K562 (cell line): ENCODE data around the gene TMEM38B. TPM values are rescaled to one million over a fixed set of nuclear protein-coding genes. Genes with fewer than 3 reads are reported as not detected.

Experiments
- ATF3 ChIP-seq, 2 experiments: fragments of 450-650 bp in 1 of 2; sonication (generic) in 1 of 2; formaldehyde crosslinking in 1 of 2; IDR thresholded peaks in 1 of 2; conservative IDR thresholded peaks in 1 of 2; 2 replicates each; pipeline versions ENCODE4 v1.6.1 to v1.8.1; 2016 to 2023; ENCODE audit warnings: mild to moderate bottlenecking in 2 of 2, moderate library complexity in 2 of 2, inconsistent platforms in 1 of 2, missing genetic modification reagents in 1 of 2
- E2F8 ChIP-seq: fragments of 450-650 bp; IDR thresholded peaks from 2 replicates; pipeline ENCODE4 v1.7.1; 2018; ENCODE audit warnings: mild to moderate bottlenecking, low read depth; ENCODE audit not compliant: partially characterized antibody
- EHMT2 ChIP-seq: fragments of 450-650 bp; IDR thresholded peaks from 2 replicates; pipeline ENCODE4 v1.6.1; 2018; ENCODE audit warnings: antibody characterized with exemption
- GTF2F1 ChIP-seq: IDR thresholded peaks from 2 replicates; pipeline ENCODE4 v1.6.1; 2011; ENCODE audit warnings: low read depth, low read length, improper control_type of control experiment
- JUN ChIP-seq, 2 experiments: sonication (generic) in 1 of 2; formaldehyde crosslinking in 1 of 2; IDR thresholded peaks; 2 replicates each; pipeline versions ENCODE4 v1.6.1 to v1.8.0; 2012 to 2022; ENCODE audit warnings: borderline replicate concordance in 2 of 2, mild to moderate bottlenecking in 2 of 2, improper control_type of control experiment in 1 of 2, low read depth in 1 of 2, low read length in 1 of 2, missing genetic modification reagents in 1 of 2
- KDM1A ChIP-seq, 2 experiments: fragments of 450-650 bp; IDR thresholded peaks; 2 replicates each; pipeline ENCODE4 v1.6.1; 2016; ENCODE audit warnings: mild to moderate bottlenecking in 2 of 2
- KLF13 ChIP-seq: fragments of 450-650 bp; IDR thresholded peaks from 2 replicates; pipeline ENCODE4 v1.6.1; 2016; ENCODE audit warnings: missing genetic modification characterization, low read depth, mild to moderate bottlenecking, missing compliant biosample characterization, moderate library complexity, borderline replicate concordance
- MNT ChIP-seq, 2 experiments: fragments of 450-650 bp; conservative IDR thresholded peaks; 2 replicates each; pipeline ENCODE4 v1.6.1; 2017; ENCODE audit warnings: mild to moderate bottlenecking in 2 of 2, moderate library complexity in 2 of 2
- NBN ChIP-seq: fragments of 450-650 bp; IDR thresholded peaks from 2 replicates; pipeline ENCODE4 v1.6.1; 2016; ENCODE audit warnings: low read depth, mild to moderate bottlenecking
- RAD21 ChIP-seq, 2 experiments: fragments of 250-450 bp in 1 of 2; fragments of 450-650 bp in 1 of 2; sonication (Bioruptor Pico) in 1 of 2; formaldehyde crosslinking in 1 of 2; IDR thresholded peaks in 1 of 2; conservative IDR thresholded peaks in 1 of 2; 2 replicates each; pipeline versions ENCODE4 v1.4.0 to v1.8.0; 2020 to 2022; ENCODE audit warnings: mild to moderate bottlenecking in 2 of 2, moderate library complexity in 1 of 2
- SETDB1 ChIP-seq: IDR thresholded peaks from one replicate; pipeline ENCODE4 v1.6.1; 2012; ENCODE audit warnings: low read length, control low read depth, inconsistent platforms
- SMARCC2 ChIP-seq: fragments of 450-650 bp; IDR thresholded peaks from 2 replicates; pipeline ENCODE4 v1.6.1; 2017; ENCODE audit warnings: antibody characterized with exemption, moderate library complexity, mild to moderate bottlenecking, low read depth
- ZZZ3 ChIP-seq: fragments of 450-650 bp; IDR thresholded peaks from 2 replicates; pipeline ENCODE4 v1.6.1; 2016; ENCODE audit warnings: antibody characterized with exemption, mild to moderate bottlenecking, moderate library complexity
- polyA plus RNA-seq, 8 experiments: library from polyadenylated mRNA; depleted of rRNA in 4 of 8; stranded (reverse) in 5 of 8; unstranded in 3 of 8; fragments of >200 nt; fragmentation: Nextera tagmentation in 2 of 8; fragmentation: Illumina TruSeq in 1 of 8; extraction: Ambion mirVana in 2 of 8; extraction: Trizol in 1 of 8; gene quantifications; 2 replicates each; pipeline versions ENCODE4 v1.2.1 to v1.2.3, GENCODE V29; 2011 to 2014; ENCODE audit warnings: inconsistent platforms in 1 of 8, missing spikeins in 1 of 8
- total RNA-seq, 7 experiments: library from RNA; depleted of rRNA in 6 of 7; stranded (reverse); fragments of >200 nt in 6 of 7; fragmentation: Illumina TruSeq in 2 of 7; extraction: Trizol in 2 of 7; gene quantifications; 2 replicates each; pipeline versions ENCODE4 v1.2.1 to v1.2.3, GENCODE V29; 2011 to 2021; ENCODE audit warnings: low replicate concordance in 1 of 7
- TF ChIP-seq, protein P1 (sequence below): fragments of 450-650 bp; IDR thresholded peaks from 2 replicates; pipeline ENCODE4 v1.6.1; 2018; ENCODE audit not compliant: partially characterized antibody

TMEM38B gene
- total and polyA plus RNA-seq, 9 of the 15 experiments (the other 6 are each of a cell fraction or from before 2014, with no cell fraction given): 26.0 to 57.5 (median 38.5) TPM

GRCh38 chr9:105676351-105676923, 17.9 kb upstream of the TMEM38B start (continued):
- TF ChIP-seq ZZZ3 (no peak), SETDB1 (no peak), JUN (IDR thresholded peaks at IDR 0.05; ENCODE audit: borderline replicate concordance, low read depth, low read length) (peak; percentile 29; the same call in 1 of the 2 replicates), JUN (CRISPR knock-in tag; IDR thresholded peaks at IDR 0.05; ENCODE audit: borderline replicate concordance) (no peak), GTF2F1 (no peak), NBN (peak; percentile 73; the same call in 1 of the 2 replicates), KLF13 (no peak), ATF3 (IDR thresholded peaks at IDR 0.05) (0 out of 2 replicates have a peak, but pooled peaks have one; percentile 19), ATF3 (CRISPR knock-in tag; conservative IDR thresholded peaks at IDR 0.05) (no peak), RAD21 (CRISPR knock-in tag; conservative IDR thresholded peaks at IDR 0.05 in 1 of 2, IDR thresholded peaks at IDR 0.05 in 1 of 2) (no peak), E2F8 (no peak), MNT (conservative IDR thresholded peaks at IDR 0.05) (peak in 1 of 2 experiments; percentile 50; a peak in 2 of 4 replicates), KDM1A (IDR thresholded peaks at IDR 0.05) (peak; percentile 93 to 94), SMARCC2 (peak; percentile 85), EHMT2 (no peak)
- TF ChIP-seq, protein P1, sequence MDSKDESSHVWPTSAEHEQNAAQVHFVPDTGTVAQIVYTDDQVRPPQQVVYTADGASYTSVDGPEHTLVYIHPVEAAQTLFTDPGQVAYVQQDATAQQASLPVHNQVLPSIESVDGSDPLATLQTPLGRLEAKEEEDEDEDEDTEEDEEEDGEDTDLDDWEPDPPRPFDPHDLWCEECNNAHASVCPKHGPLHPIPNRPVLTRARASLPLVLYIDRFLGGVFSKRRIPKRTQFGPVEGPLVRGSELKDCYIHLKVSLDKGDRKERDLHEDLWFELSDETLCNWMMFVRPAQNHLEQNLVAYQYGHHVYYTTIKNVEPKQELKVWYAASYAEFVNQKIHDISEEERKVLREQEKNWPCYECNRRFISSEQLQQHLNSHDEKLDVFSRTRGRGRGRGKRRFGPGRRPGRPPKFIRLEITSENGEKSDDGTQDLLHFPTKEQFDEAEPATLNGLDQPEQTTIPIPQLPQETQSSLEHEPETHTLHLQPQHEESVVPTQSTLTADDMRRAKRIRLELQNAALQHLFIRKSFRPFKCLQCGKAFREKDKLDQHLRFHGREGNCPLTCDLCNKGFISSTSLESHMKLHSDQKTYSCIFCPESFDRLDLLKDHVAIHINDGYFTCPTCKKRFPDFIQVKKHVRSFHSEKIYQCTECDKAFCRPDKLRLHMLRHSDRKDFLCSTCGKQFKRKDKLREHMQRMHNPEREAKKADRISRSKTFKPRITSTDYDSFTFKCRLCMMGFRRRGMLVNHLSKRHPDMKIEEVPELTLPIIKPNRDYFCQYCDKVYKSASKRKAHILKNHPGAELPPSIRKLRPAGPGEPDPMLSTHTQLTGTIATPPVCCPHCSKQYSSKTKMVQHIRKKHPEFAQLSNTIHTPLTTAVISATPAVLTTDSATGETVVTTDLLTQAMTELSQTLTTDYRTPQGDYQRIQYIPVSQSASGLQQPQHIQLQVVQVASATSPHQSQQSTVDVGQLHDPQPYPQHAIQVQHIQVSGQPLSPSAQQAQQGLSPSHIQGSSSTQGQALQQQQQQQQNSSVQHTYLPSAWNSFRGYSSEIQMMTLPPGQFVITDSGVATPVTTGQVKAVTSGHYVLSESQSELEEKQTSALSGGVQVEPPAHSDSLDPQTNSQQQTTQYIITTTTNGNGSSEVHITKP: peak; percentile 68
